IPS DF 6.9 (cell line): ENCODE data around the gene PAQR8.
A peak's percentile ranks its signal among the peaks of the same experiment; 100 is the strongest.

Experiments
- DNase-seq: peaks from one replicate; pipeline ENCODE4 v3.0.0-alpha.2; 2013; ENCODE audit warnings: low read depth, low spot score
- H3K27ac ChIP-seq: one replicate; pipeline ENCODE4 v1.5.1; 2013; ENCODE audit warnings: low read length, control low read depth
- H3K27me3 ChIP-seq: 2 replicates; pipeline ENCODE4 v1.6.1; 2013; ENCODE audit warnings: mild to moderate bottlenecking, low read length; ENCODE audit not compliant: control insufficient read depth, insufficient read depth
- H3K36me3 ChIP-seq: 2 replicates; pipeline ENCODE4 v1.6.1; 2013; ENCODE audit warnings: low read length; ENCODE audit not compliant: control insufficient read depth, insufficient read depth
- H3K4me1 ChIP-seq: 2 replicates; pipeline ENCODE4 v1.6.1; 2013; ENCODE audit warnings: low read length; ENCODE audit not compliant: control insufficient read depth, insufficient read depth
- H3K4me3 ChIP-seq: 2 replicates; pipeline ENCODE4 v1.5.1; 2013; ENCODE audit warnings: mild to moderate bottlenecking, low read length
- H3K9me3 ChIP-seq: 2 replicates; pipeline ENCODE4 v1.6.1; 2013; ENCODE audit warnings: low read length, inconsistent platforms; ENCODE audit not compliant: control insufficient read depth, insufficient read depth
- WGBS: extraction: QIAGEN DNeasy Blood & Tissue Kit; methylation state at CpG from one replicate; pipeline ENCODE4 v1.1.7; 2013; ENCODE audit warnings: mixed read lengths, missing lambda C conversion rate; ENCODE audit not compliant: insufficient read length, insufficient coverage; 5-methylcytosine and 5-hydroxymethylcytosine counted together

Gene PAQR8

GRCh38 chr6:52363228-52363867 lies 1.4 kb downstream of the PAQR8 start:
- peaks cover 1% of the 10 kb centered on the region; the same call in 1 of the 2 replicates for H3K4me1 ChIP-seq
- H3K4me3 ChIP-seq = peak overlapping the region; percentile 52; the same call in 1 of the 2 replicates
- no peaks in the 10 kb centered on the region for H3K9me3 ChIP-seq
- H3K27ac ChIP-seq = no peak overlapping the region
- WGBS = no CpG with 5 or more reads among the region's 8 CpGs
- no peaks in the 10 kb centered on the region for H3K36me3 ChIP-seq
- no peaks in the 10 kb centered on the region for H3K27me3 ChIP-seq
- no peak for DNase-seq

- no peak overlapping the region for H3K27ac ChIP-seq
- H3K36me3 ChIP-seq = no peaks in the 10 kb centered on the region
- no peak overlapping the region for H3K4me3 ChIP-seq
- H3K9me3 ChIP-seq = no peaks in the 10 kb centered on the region
- WGBS = no CpG with 5 or more reads among the region's 5 CpGs
- H3K27me3 ChIP-seq = no peaks in the 10 kb centered on the region
- no peak for DNase-seq
- H3K4me1 ChIP-seq = peaks cover 1% of the 10 kb centered on the region; the same call in 1 of the 2 replicates
Observed at GRCh38 chr6:52364480-52365166, 2.7 kb downstream of the PAQR8 start.

GRCh38 chr6:52365317-52365716 lies 3.4 kb downstream of the PAQR8 start:
- Histone ChIP-seq H3K27ac (no peak overlapping the region), H3K36me3 (no peaks in the 10 kb centered on the region), H3K9me3 (no peaks in the 10 kb centered on the region), H3K27me3 (no peaks in the 10 kb centered on the region), H3K4me3 (no peak overlapping the region), H3K4me1 (peaks cover 1% of the 10 kb centered on the region; the same call in 1 of the 2 replicates)
- WGBS = no CpG with 5 or more reads among the region's 4 CpGs
- DNase-seq = no peak

- no CpG with 5 or more reads among the region's 3 CpGs for WGBS
- Histone ChIP-seq H3K9me3 (no peaks in the 10 kb centered on the region), H3K4me1 (peaks cover 1% of the 10 kb centered on the region; the same call in 1 of the 2 replicates), H3K27ac (no peak overlapping the region), H3K27me3 (no peaks in the 10 kb centered on the region), H3K4me3 (no peak overlapping the region), H3K36me3 (no peaks in the 10 kb centered on the region)
- no peak for DNase-seq
Observed at GRCh38 chr6:52365866-52366540, 4.1 kb downstream of the PAQR8 start.

GRCh38 chr6:52368002-52368401 lies 6.1 kb downstream of the PAQR8 start:
- H3K4me1 ChIP-seq = no peaks in the 10 kb centered on the region
- no peak for DNase-seq
- no CpG with 5 or more reads among the region's 6 CpGs for WGBS
- H3K9me3 ChIP-seq = no peaks in the 10 kb centered on the region
- H3K27ac ChIP-seq = no peak overlapping the region
- no peaks in the 10 kb centered on the region for H3K36me3 ChIP-seq
- no peaks in the 10 kb centered on the region for H3K27me3 ChIP-seq
- no peak overlapping the region for H3K4me3 ChIP-seq

- H3K4me3 ChIP-seq = no peak overlapping the region
- no peaks in the 10 kb centered on the region for H3K9me3 ChIP-seq
- no peak overlapping the region for H3K27ac ChIP-seq
- no CpG with 5 or more reads among the region's 2 CpGs for WGBS
- no peak for DNase-seq
- no peaks in the 10 kb centered on the region for H3K4me1 ChIP-seq
- no peaks in the 10 kb centered on the region for H3K36me3 ChIP-seq
- no peaks in the 10 kb centered on the region for H3K27me3 ChIP-seq
Observed at GRCh38 chr6:52369234-52369633, 7.3 kb downstream of the PAQR8 start.

GRCh38 chr6:52371656-52372191 lies 9.8 kb downstream of the PAQR8 start:
- Histone ChIP-seq H3K36me3 (no peaks in the 10 kb centered on the region), H3K27me3 (no peaks in the 10 kb centered on the region), H3K4me3 (no peak overlapping the region), H3K9me3 (no peaks in the 10 kb centered on the region), H3K27ac (no peak overlapping the region), H3K4me1 (no peaks in the 10 kb centered on the region)
- no CpG with 5 or more reads among the region's 2 CpGs for WGBS
- DNase-seq = no peak

- no peak overlapping the region for H3K27ac ChIP-seq
Observed at GRCh38 chr6:52373151-52373690, 11.3 kb downstream of the PAQR8 start.

GRCh38 chr6:52374247-52374646 lies 12.3 kb downstream of the PAQR8 start:
- Histone ChIP-seq H3K27ac (no peak overlapping the region), H3K9me3 (no peaks in the 10 kb centered on the region), H3K4me3 (no peak overlapping the region), H3K36me3 (no peaks in the 10 kb centered on the region), H3K4me1 (no peaks in the 10 kb centered on the region), H3K27me3 (no peaks in the 10 kb centered on the region)
- no CpG with 5 or more reads among the region's 4 CpGs for WGBS
- DNase-seq = no peak

More at GRCh38 chr6:52373151-52373690, 11.3 kb downstream of the PAQR8 start:
- H3K36me3 ChIP-seq = no peaks in the 10 kb centered on the region
- H3K4me1 ChIP-seq = no peaks in the 10 kb centered on the region
- H3K9me3 ChIP-seq = no peaks in the 10 kb centered on the region
- no peak overlapping the region for H3K4me3 ChIP-seq
- no CpG with 5 or more reads among the region's 5 CpGs for WGBS
- DNase-seq = no peak
- H3K27me3 ChIP-seq = no peaks in the 10 kb centered on the region

- no peaks in the 10 kb centered on the region for H3K4me1 ChIP-seq
- no peaks in the 10 kb centered on the region for H3K36me3 ChIP-seq
Observed at GRCh38 chr6:52375780-52376556, 14.0 kb downstream of the PAQR8 start.

More at GRCh38 chr6:52375780-52376556, 14.0 kb downstream of the PAQR8 start:
- no peak overlapping the region for H3K27ac ChIP-seq
- H3K27me3 ChIP-seq = no peaks in the 10 kb centered on the region
- WGBS = no CpG with 5 or more reads among the region's 2 CpGs
- no peak for DNase-seq
- no peak overlapping the region for H3K4me3 ChIP-seq
- H3K9me3 ChIP-seq = no peaks in the 10 kb centered on the region
